Astrocyte (in vitro differentiated cells and primary cell): ENCODE results near the gene POU6F2. TPM values are rescaled to one million over a fixed set of nuclear protein-coding genes. Genes with fewer than 3 reads are reported as not detected.

Source experiments
- DNase-seq: peaks from one replicate; pipeline ENCODE4 v3.0.0-alpha.2; 2010; ENCODE audit warnings: low read depth
- FAIRE-seq: peaks from 2 replicates; lab custom pipeline; 2011; peaks lifted over from hg19 to GRCh38; lab: Jason Lieb, UNC
- H2AFZ ChIP-seq: 2 replicates; pipeline ENCODE4 v1.6.0; 2012; ENCODE audit warnings: low read depth, low read length, inconsistent platforms
- H3K27ac ChIP-seq: 2 replicates; pipeline ENCODE4 v1.5.1; 2011; ENCODE audit warnings: low read depth, low read length, inconsistent platforms
- H3K27me3 ChIP-seq: 2 replicates; pipeline ENCODE4 v1.6.0; 2011; ENCODE audit warnings: low read length, inconsistent platforms; ENCODE audit not compliant: insufficient read depth
- H3K36me3 ChIP-seq: 2 replicates; pipeline ENCODE4 v1.5.1; 2011; ENCODE audit warnings: low read length, inconsistent platforms; ENCODE audit not compliant: insufficient read depth
- H3K4me1 ChIP-seq: 2 replicates; pipeline ENCODE4 v1.5.1; 2011; ENCODE audit warnings: low read length, inconsistent platforms; ENCODE audit not compliant: insufficient read depth
- H3K4me2 ChIP-seq: 2 replicates; pipeline ENCODE4 v1.6.0; 2012; ENCODE audit warnings: low read length, inconsistent platforms
- H3K4me3 ChIP-seq: 2 replicates; pipeline ENCODE4 v1.5.1; 2011; ENCODE audit warnings: low read depth, mild to moderate bottlenecking, low read length, inconsistent platforms; ENCODE audit not compliant: insufficient read depth
- H3K79me2 ChIP-seq: 2 replicates; pipeline ENCODE4 v1.6.0; 2012; ENCODE audit warnings: mild to moderate bottlenecking, low read length, inconsistent platforms; ENCODE audit not compliant: insufficient read depth
- H3K9ac ChIP-seq: 2 replicates; pipeline ENCODE4 v1.6.0; 2012; ENCODE audit warnings: mild to moderate bottlenecking, low read length, inconsistent platforms
- H3K9me3 ChIP-seq: 2 replicates; pipeline ENCODE4 v1.5.1; 2012; ENCODE audit warnings: low read depth, mild to moderate bottlenecking, low read length, inconsistent platforms; ENCODE audit not compliant: insufficient read depth
- H4K20me1 ChIP-seq: 2 replicates; pipeline ENCODE4 v1.6.0; 2012; ENCODE audit warnings: low read length, inconsistent platforms; ENCODE audit not compliant: insufficient read depth
- H3K27ac Mint-ChIP-seq: one replicate; pipeline ENCODE4 v1.8.0; 2021; ENCODE audit warnings: mild to moderate bottlenecking, mixed read lengths; ENCODE audit not compliant: unreplicated experiment
- H3K27me3 Mint-ChIP-seq: one replicate; pipeline ENCODE4 v1.8.0; 2021; ENCODE audit warnings: low read depth, mixed read lengths; ENCODE audit not compliant: unreplicated experiment
- H3K36me3 Mint-ChIP-seq: one replicate; pipeline ENCODE4 v1.8.0; 2021; ENCODE audit warnings: low read depth, mixed read lengths; ENCODE audit not compliant: unreplicated experiment
- H3K4me1 Mint-ChIP-seq: one replicate; pipeline ENCODE4 v1.8.0; 2021; ENCODE audit warnings: low read depth, mixed read lengths; ENCODE audit not compliant: unreplicated experiment
- H3K4me3 Mint-ChIP-seq: one replicate; pipeline ENCODE4 v1.8.0; 2021; ENCODE audit warnings: mild to moderate bottlenecking, moderate library complexity, mixed read lengths; ENCODE audit not compliant: unreplicated experiment
- H3K9me3 Mint-ChIP-seq: one replicate; pipeline ENCODE4 v1.8.0; 2021; ENCODE audit warnings: mild to moderate bottlenecking, mixed read lengths; ENCODE audit not compliant: unreplicated experiment
- CTCF ChIP-seq: IDR thresholded peaks from 2 replicates; pipeline ENCODE4 v1.5.1; 2011; ENCODE audit warnings: low read depth, mild to moderate bottlenecking, inconsistent platforms, low read length, moderate library complexity; ENCODE audit not compliant: insufficient read depth
- EZH2 ChIP-seq: IDR thresholded peaks from 2 replicates; pipeline ENCODE4 v1.6.1; 2012; ENCODE audit warnings: mild to moderate bottlenecking, low read length, inconsistent platforms; ENCODE audit not compliant: insufficient read depth
- total RNA-seq: library from RNA; stranded (reverse); gene quantifications from 2 replicates; pipeline ENCODE4 v1.2.1, GENCODE V29; 2021

POU6F2 gene
- total RNA-seq, 1 donor from 2014 or later: 0.45 TPM

GRCh38 chr7:38978491-38978890 lies 782 bp downstream of the POU6F2 start:
- Mint-ChIP-seq H3K27ac (no peak overlapping the region), H3K4me1 (peaks cover 1% of the 10 kb centered on the region), H3K9me3 (peaks cover 2% of the 10 kb centered on the region), H3K4me3 (no peak overlapping the region), H3K27me3 (peaks cover 14% of the 10 kb centered on the region), H3K36me3 (no peaks in the 10 kb centered on the region)
- Histone ChIP-seq H3K27ac (no peak overlapping the region), H3K27me3 (peaks cover 13% of the 10 kb centered on the region), H4K20me1 (no peaks in the 10 kb centered on the region), H3K79me2 (no peaks in the 10 kb centered on the region), H3K4me2 (no peak overlapping the region), H3K4me3 (no peak overlapping the region), H3K9me3 (no peaks in the 10 kb centered on the region), H3K36me3 (no peaks in the 10 kb centered on the region), H2AFZ (no peak overlapping the region), H3K9ac (no peak overlapping the region), H3K4me1 (no peaks in the 10 kb centered on the region)
- no peak for TF ChIP-seq EZH2
- no peak for TF ChIP-seq CTCF
- DNase-seq (no peak), FAIRE-seq (no peak)

GRCh38 chr7:38992203-38992602 lies 14.5 kb downstream of the POU6F2 start:
- Histone ChIP-seq H4K20me1 (no peaks in the 10 kb centered on the region), H2AFZ (no peak overlapping the region), H3K27me3 (peaks cover 3% of the 10 kb centered on the region), H3K27ac (no peak overlapping the region), H3K9me3 (no peaks in the 10 kb centered on the region), H3K4me2 (no peak overlapping the region), H3K4me1 (no peaks in the 10 kb centered on the region), H3K36me3 (no peaks in the 10 kb centered on the region), H3K4me3 (no peak overlapping the region), H3K79me2 (no peaks in the 10 kb centered on the region), H3K9ac (no peak overlapping the region)
- Mint-ChIP-seq H3K36me3 (no peaks in the 10 kb centered on the region), H3K27ac (no peak overlapping the region), H3K9me3 (no peaks in the 10 kb centered on the region), H3K27me3 (peaks cover 12% of the 10 kb centered on the region), H3K4me1 (peaks cover 5% of the 10 kb centered on the region), H3K4me3 (no peak overlapping the region)
- no peak for DNase-seq
- no peak for FAIRE-seq
- TF ChIP-seq CTCF: no peak
- TF ChIP-seq EZH2: no peak

GRCh38 chr7:39001595-39001994 lies 23.9 kb downstream of the POU6F2 start:
- TF ChIP-seq CTCF (no peak), EZH2 (no peak)
- no peak overlapping the region for H3K27ac Mint-ChIP-seq
- H3K9ac ChIP-seq: no peak overlapping the region
- H3K4me3 Mint-ChIP-seq: no peak overlapping the region
- no peak overlapping the region for H3K4me2 ChIP-seq
- DNase-seq (no peak), FAIRE-seq (no peak)
- H3K4me1 ChIP-seq: no peaks in the 10 kb centered on the region
- H3K27me3 Mint-ChIP-seq: no peaks in the 10 kb centered on the region
- H4K20me1 ChIP-seq: no peaks in the 10 kb centered on the region
- no peaks in the 10 kb centered on the region for H3K36me3 Mint-ChIP-seq
- no peaks in the 10 kb centered on the region for H3K9me3 Mint-ChIP-seq
- H3K9me3 ChIP-seq: no peaks in the 10 kb centered on the region
- no peak overlapping the region for H3K4me3 ChIP-seq
- no peak overlapping the region for H3K27ac ChIP-seq
- no peaks in the 10 kb centered on the region for H3K79me2 ChIP-seq
- no peak overlapping the region for H2AFZ ChIP-seq
- no peaks in the 10 kb centered on the region for H3K27me3 ChIP-seq
- H3K36me3 ChIP-seq: no peaks in the 10 kb centered on the region
- peaks cover 8% of the 10 kb centered on the region for H3K4me1 Mint-ChIP-seq
